Lung (tissue), 12 donors: Measurements from ENCODE around the gene NES. TPM values are rescaled to one million over a fixed set of nuclear protein-coding genes. Genes with fewer than 3 reads are reported as not detected.
"Not testable (repeated sequence)": the region's sequence is repeated elsewhere in the genome, so short reads cannot be mapped to it uniquely, and the experiment has no call there.

Source experiments
- ATAC-seq: fragments of 200-7000 bp; cut with Tn5 transposase; one replicate; pipeline ENCODE4 v1.9.1; 2020; ENCODE audit warnings: moderate number of reproducible peaks; ENCODE audit not compliant: insufficient read depth, low FRiP score
- DNase-seq, 3 donors: peaks; one replicate each; pipeline ENCODE4 v3.0.0-alpha.2; 2013 to 2017
- H3K27ac ChIP-seq, 2 donors: one replicate each; pipeline ENCODE4 v1.5.1; 2013; ENCODE audit warnings: mild to moderate bottlenecking in 2 of 2, moderate library complexity in 2 of 2, control low read depth in 1 of 2, inconsistent platforms in 1 of 2, low read depth in 1 of 2, low read length in 1 of 2
- H3K27me3 ChIP-seq, 3 donors: one replicate each; pipeline ENCODE4 v1.5.1; 2013; ENCODE audit warnings: low read length in 2 of 3; ENCODE audit not compliant: control insufficient read depth in 3 of 3, insufficient read depth in 3 of 3
- H3K36me3 ChIP-seq, 4 donors: one replicate each; pipeline ENCODE4 v1.5.1; 2013; ENCODE audit warnings: low read length in 4 of 4, mild to moderate bottlenecking in 1 of 4, moderate library complexity in 1 of 4; ENCODE audit not compliant: control insufficient read depth in 4 of 4, insufficient read depth in 4 of 4
- H3K4me1 ChIP-seq, 5 donors: one replicate each; pipeline ENCODE4 v1.5.1; 2013; ENCODE audit warnings: low read length in 5 of 5, mild to moderate bottlenecking in 2 of 5, moderate library complexity in 1 of 5; ENCODE audit not compliant: control insufficient read depth in 5 of 5, insufficient read depth in 5 of 5
- H3K4me3 ChIP-seq: one replicate; pipeline ENCODE4 v1.5.1; 2013; ENCODE audit warnings: mild to moderate bottlenecking, control low read depth, moderate library complexity
- H3K9ac ChIP-seq, 2 donors: one replicate each; pipeline ENCODE4 v1.5.1; 2013; ENCODE audit warnings: low read length in 2 of 2, control low read depth in 1 of 2; ENCODE audit not compliant: insufficient read depth in 1 of 2
- H3K9me3 ChIP-seq, 4 donors: one replicate each; pipeline ENCODE4 v1.5.1; 2013; ENCODE audit warnings: low read length in 3 of 4, mild to moderate bottlenecking in 1 of 4, moderate library complexity in 1 of 4; ENCODE audit not compliant: control insufficient read depth in 4 of 4, insufficient read depth in 3 of 4
- WGBS, 2 donors: extraction: QIAGEN DNeasy Blood & Tissue Kit; methylation state at CpG; one replicate each; pipeline ENCODE4 v1.1.7; 2013; 5-methylcytosine and 5-hydroxymethylcytosine counted together
- polyA plus RNA-seq, 2 donors: library from polyadenylated mRNA; stranded (reverse); fragments of 200-250 nt; gene quantifications; one replicate each; pipeline ENCODE4 v1.2.1, GENCODE V29; 2013
- total RNA-seq, 2 donors: library from RNA; depleted of rRNA in 1 of 2; stranded (reverse); fragments of >200 nt in 1 of 2; gene quantifications; one replicate each; pipeline ENCODE4 v1.2.1, GENCODE V29; 2014 to 2021
- TF ChIP-seq, protein P1 (sequence below): IDR thresholded peaks from 2 replicates; pipeline ENCODE4 v1.5.1; 2012; ENCODE audit warnings: mild to moderate bottlenecking; ENCODE audit errors: control extremely low read depth, extremely low read depth
- donor health status: control.
- donor health status: control.
- donor health status: Bipolar disorder and iron deficiency.
- donor health status: healthy.
- donor health status: DM: yes; HTN: yes; CAD: no.

Gene NES
- total and polyA plus RNA-seq, 4 donors = 17.6 to 57.4 (median 34.2) TPM

- no peak overlapping the region for H3K9ac ChIP-seq
- DNase-seq (no peak), ATAC-seq (no peak)
- WGBS, 2 donors = 35 to 50% methylated on average over 6 of the region's 6 CpGs
- H3K27ac ChIP-seq = no peak overlapping the region
- no peak overlapping the region for H3K4me3 ChIP-seq
- TF ChIP-seq, protein P1, sequence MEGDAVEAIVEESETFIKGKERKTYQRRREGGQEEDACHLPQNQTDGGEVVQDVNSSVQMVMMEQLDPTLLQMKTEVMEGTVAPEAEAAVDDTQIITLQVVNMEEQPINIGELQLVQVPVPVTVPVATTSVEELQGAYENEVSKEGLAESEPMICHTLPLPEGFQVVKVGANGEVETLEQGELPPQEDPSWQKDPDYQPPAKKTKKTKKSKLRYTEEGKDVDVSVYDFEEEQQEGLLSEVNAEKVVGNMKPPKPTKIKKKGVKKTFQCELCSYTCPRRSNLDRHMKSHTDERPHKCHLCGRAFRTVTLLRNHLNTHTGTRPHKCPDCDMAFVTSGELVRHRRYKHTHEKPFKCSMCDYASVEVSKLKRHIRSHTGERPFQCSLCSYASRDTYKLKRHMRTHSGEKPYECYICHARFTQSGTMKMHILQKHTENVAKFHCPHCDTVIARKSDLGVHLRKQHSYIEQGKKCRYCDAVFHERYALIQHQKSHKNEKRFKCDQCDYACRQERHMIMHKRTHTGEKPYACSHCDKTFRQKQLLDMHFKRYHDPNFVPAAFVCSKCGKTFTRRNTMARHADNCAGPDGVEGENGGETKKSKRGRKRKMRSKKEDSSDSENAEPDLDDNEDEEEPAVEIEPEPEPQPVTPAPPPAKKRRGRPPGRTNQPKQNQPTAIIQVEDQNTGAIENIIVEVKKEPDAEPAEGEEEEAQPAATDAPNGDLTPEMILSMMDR = no peak
- no peaks in the 10 kb centered on the region for H3K36me3 ChIP-seq
- H3K4me1 ChIP-seq = peaks cover 0 to 8% (median 0%) of the 10 kb centered on the region in 5 donors
- no peaks in the 10 kb centered on the region for H3K9me3 ChIP-seq
- peaks cover 13 to 75% (median 46%) of the 10 kb centered on the region in 3 donors for H3K27me3 ChIP-seq
Measured at GRCh38 chr1:156639601-156640101, 37.6 kb downstream of the NES start.

GRCh38 chr1:156638189-156638985 lies 38.8 kb downstream of the NES start:
- Histone ChIP-seq H3K4me1 (peaks cover 0 to 8% (median 0%) of the 10 kb centered on the region in 5 donors), H3K36me3 (no peaks in the 10 kb centered on the region), H3K27ac (no peak overlapping the region), H3K9ac (no peak overlapping the region), H3K9me3 (no peaks in the 10 kb centered on the region), H3K27me3 (peaks cover 10 to 70% (median 38%) of the 10 kb centered on the region in 3 donors), H3K4me3 (no peak overlapping the region)
- WGBS, 2 donors = 58 to 74% methylated on average over 8 of the region's 8 CpGs
- DNase-seq (no peak), ATAC-seq (no peak)
- TF ChIP-seq, protein P1 = no peak

GRCh38 chr1:156632355-156632754 lies 44.9 kb downstream of the NES start:
- Histone ChIP-seq H3K4me3 (no peak overlapping the region), H3K27me3 (peaks cover 4 to 47% (median 7%) of the 10 kb centered on the region in 3 donors), H3K9ac (no peak overlapping the region), H3K27ac (no peak overlapping the region), H3K36me3 (no peaks in the 10 kb centered on the region), H3K9me3 (no peaks in the 10 kb centered on the region), H3K4me1 (no peaks in the 10 kb centered on the region)
- TF ChIP-seq, protein P1 = no peak
- DNase-seq (no peak), ATAC-seq (no peak)
- WGBS, 2 donors = 62 to 72% methylated on average over 3 of the region's 3 CpGs

- H3K9ac ChIP-seq, H3K4me1 ChIP-seq, DNase-seq, H3K36me3 ChIP-seq, H3K4me3 ChIP-seq, H3K9me3 ChIP-seq, ATAC-seq, H3K27ac ChIP-seq: not testable (repeated sequence)
- 45 to 57% methylated on average over 9 of the region's 9 CpGs for WGBS, 2 donors
- H3K27me3 ChIP-seq = peaks cover 4 to 45% (median 15%) of the 10 kb centered on the region in 3 donors
Measured at GRCh38 chr1:156631152-156631551, 46.1 kb downstream of the NES start.
